Caco-2 (cell line): Measurements from ENCODE around the gene SPINK1. TPM values are rescaled to one million over a fixed set of nuclear protein-coding genes. Genes with fewer than 3 reads are reported as not detected.
"Not testable (repeated sequence)": the region's sequence is repeated elsewhere in the genome, so short reads cannot be mapped to it uniquely, and the experiment has no call there.

Experiments used
- BruUV-seq: library from RNA; stranded (reverse); fragments of 400-500 nt; replicated peaks from 2 replicates; lab custom pipeline; 2021; lab: Mats Ljungman, UMichigan
- CTCF ChIA-PET: fragments of 300-600 bp; sonication (Branson Sonifier 250); formaldehyde crosslinking; loops from one replicate; lab custom pipeline; 2022; ENCODE audit warnings: antibody characterized with exemption; lab: Charles Lee
- POLR2A ChIA-PET: fragments of 300-600 bp; sonication (Branson Sonifier 250); formaldehyde crosslinking; loops from one replicate; lab custom pipeline; 2022; ENCODE audit warnings: antibody characterized with exemption; lab: Charles Lee
- DNase-seq, 2 experiments: peaks; one replicate each; pipeline versions ENCODE4 v3.0.0 to v3.0.0-alpha.2; 2020 to 2022
- H3K27me3 ChIP-seq: replicated peaks from 2 replicates; pipeline ENCODE4 v1.6.0; 2011; ENCODE audit warnings: low read length; ENCODE audit not compliant: control insufficient read depth, insufficient read depth
- H3K36me3 ChIP-seq: 2 replicates; pipeline ENCODE4 v1.5.1; 2011; ENCODE audit warnings: low read length; ENCODE audit not compliant: control insufficient read depth, insufficient read depth
- H3K4me1 ChIP-seq: fragments of 250-450 bp; sonication (Bioruptor Pico); 2 replicates; pipeline ENCODE4 v1.5.1; 2020; ENCODE audit warnings: mild to moderate bottlenecking
- H3K4me3 ChIP-seq: 2 replicates; pipeline ENCODE4 v1.5.1; 2011; ENCODE audit warnings: low read depth, mild to moderate bottlenecking, control low read depth, low read length
- H3K9me3 ChIP-seq: fragments of 250-450 bp; sonication (Bioruptor Pico); 2 replicates; pipeline ENCODE4 v1.5.1; 2020; ENCODE audit warnings: mild to moderate bottlenecking, moderate library complexity
- H3K27ac Mint-ChIP-seq: one replicate; pipeline ENCODE4 v1.8.0; 2022; ENCODE audit warnings: mixed read lengths; ENCODE audit not compliant: unreplicated experiment
- H3K27me3 Mint-ChIP-seq: one replicate; pipeline ENCODE4 v1.8.0; 2022; ENCODE audit warnings: mixed read lengths; ENCODE audit not compliant: insufficient read depth, unreplicated experiment
- H3K36me3 Mint-ChIP-seq: one replicate; pipeline ENCODE4 v1.8.0; 2022; ENCODE audit warnings: mild to moderate bottlenecking, mixed read lengths; ENCODE audit not compliant: insufficient read depth, unreplicated experiment
- H3K4me1 Mint-ChIP-seq: one replicate; pipeline ENCODE4 v1.8.0; 2022; ENCODE audit warnings: low read depth, mixed read lengths; ENCODE audit not compliant: unreplicated experiment
- H3K4me3 Mint-ChIP-seq: one replicate; pipeline ENCODE4 v1.8.0; 2022; ENCODE audit warnings: mild to moderate bottlenecking, moderate library complexity, mixed read lengths; ENCODE audit not compliant: unreplicated experiment
- H3K9me3 Mint-ChIP-seq: one replicate; pipeline ENCODE4 v1.8.0; 2022; ENCODE audit warnings: mixed read lengths; ENCODE audit not compliant: unreplicated experiment
- CTCF ChIP-seq, 2 experiments: fragments of 200-600 bp in 1 of 2; IDR thresholded peaks; 1 replicate in 1 of 2; 2 replicates in 1 of 2; pipeline versions ENCODE4 v1.5.1 to v1.8.0; 2011 to 2022; ENCODE audit warnings: antibody characterized with exemption in 1 of 2, control low read depth in 1 of 2, inconsistent platforms in 1 of 2, low read depth in 1 of 2, low read length in 1 of 2, mild to moderate bottlenecking in 1 of 2, moderate library complexity in 1 of 2; ENCODE audit not compliant: insufficient read depth in 1 of 2, severe bottlenecking in 1 of 2, unreplicated experiment in 1 of 2
- intact Hi-C: fragments of 100-400 bp; cut with micrococcal nuclease; formaldehyde crosslinking; loops from one replicate; pipeline ENCODE4 v1.10.0; 2022; ENCODE audit not compliant: unreplicated experiment
- total RNA-seq: library from RNA; stranded (reverse); gene quantifications from 2 replicates; pipeline ENCODE4 v1.2.3, GENCODE V29; 2022

SPINK1 gene
- total RNA-seq, 1 experiment from 2014 or later = 1,916 TPM

GRCh38 chr5:147874910-147875367 lies 43.5 kb upstream of the SPINK1 start:
- no peak overlapping the region for H3K27ac Mint-ChIP-seq
- CTCF ChIA-PET = no interaction called here
- no peaks in the 10 kb centered on the region for H3K27me3 Mint-ChIP-seq

GRCh38 chr5:147874118-147874875 lies 42.8 kb upstream of the SPINK1 start:
- H3K4me1 ChIP-seq, H3K4me3 Mint-ChIP-seq, H3K27me3 Mint-ChIP-seq, H3K27ac Mint-ChIP-seq, H3K9me3 Mint-ChIP-seq, BruUV-seq, H3K4me3 ChIP-seq, H3K9me3 ChIP-seq, H3K36me3 ChIP-seq, H3K27me3 ChIP-seq, H3K36me3 Mint-ChIP-seq, DNase-seq, H3K4me1 Mint-ChIP-seq, POLR2A ChIA-PET, intact Hi-C loops, CTCF ChIA-PET: not testable (repeated sequence)

More at GRCh38 chr5:147874910-147875367, 43.5 kb upstream of the SPINK1 start:
- BruUV-seq = no TSS peak
- no peak for DNase-seq
- Histone ChIP-seq H3K4me3 (no peak overlapping the region), H3K27me3 (no peaks in the 10 kb centered on the region), H3K4me1 (no peaks in the 10 kb centered on the region), H3K36me3 (no peaks in the 10 kb centered on the region), H3K9me3 (no peaks in the 10 kb centered on the region)
- peaks cover 6% of the 10 kb centered on the region for H3K9me3 Mint-ChIP-seq
- TF ChIP-seq CTCF (IDR thresholded peaks at IDR 0.05; ENCODE audit: insufficient read depth in 1 of 2, low read depth in 1 of 2, low read length in 1 of 2, severe bottlenecking in 1 of 2, unreplicated experiment in 1 of 2) = no peak
- H3K4me1 Mint-ChIP-seq = no peaks in the 10 kb centered on the region
- no peaks in the 10 kb centered on the region for H3K36me3 Mint-ChIP-seq
- POLR2A ChIA-PET = no interaction called here
- H3K4me3 Mint-ChIP-seq = no peak overlapping the region
- intact Hi-C loops = no loop called here

- H3K4me1 Mint-ChIP-seq, H3K27ac Mint-ChIP-seq, H3K9me3 Mint-ChIP-seq, H3K27me3 Mint-ChIP-seq, BruUV-seq, POLR2A ChIA-PET, H3K36me3 Mint-ChIP-seq, intact Hi-C loops, H3K4me3 ChIP-seq, CTCF ChIA-PET, H3K27me3 ChIP-seq, DNase-seq, H3K4me3 Mint-ChIP-seq, H3K4me1 ChIP-seq, H3K36me3 ChIP-seq, H3K9me3 ChIP-seq: not testable (repeated sequence)
Measured at GRCh38 chr5:147872744-147873435, 41.4 kb upstream of the SPINK1 start.

GRCh38 chr5:147871980-147872549 lies 40.6 kb upstream of the SPINK1 start:
- CTCF ChIA-PET, H3K9me3 ChIP-seq, H3K4me1 Mint-ChIP-seq, H3K4me3 Mint-ChIP-seq, H3K27me3 ChIP-seq, DNase-seq, H3K9me3 Mint-ChIP-seq, intact Hi-C loops, H3K27ac Mint-ChIP-seq, H3K36me3 ChIP-seq, H3K36me3 Mint-ChIP-seq, H3K4me1 ChIP-seq, POLR2A ChIA-PET, BruUV-seq, H3K27me3 Mint-ChIP-seq, H3K4me3 ChIP-seq: not testable (repeated sequence)

GRCh38 chr5:147869892-147870291 lies 38.4 kb upstream of the SPINK1 start:
- H3K4me3 ChIP-seq, H3K27me3 ChIP-seq, POLR2A ChIA-PET, H3K36me3 Mint-ChIP-seq, intact Hi-C loops, DNase-seq, H3K27ac Mint-ChIP-seq, H3K36me3 ChIP-seq, H3K4me3 Mint-ChIP-seq, H3K4me1 ChIP-seq, BruUV-seq, CTCF ChIA-PET, H3K9me3 ChIP-seq, H3K27me3 Mint-ChIP-seq, H3K4me1 Mint-ChIP-seq, H3K9me3 Mint-ChIP-seq: not testable (repeated sequence)
